HepG2 (cell line): ENCODE measurements around the gene SERPINE2. TPM values are rescaled to one million over a fixed set of nuclear protein-coding genes. Genes with fewer than 3 reads are reported as not detected.

Experiments used
- ADNP ChIP-seq: sonication (generic); formaldehyde crosslinking; IDR thresholded peaks from 2 replicates; pipeline ENCODE4 v1.4.0; 2020; ENCODE audit warnings: missing genetic modification reagents
- CCDC6 ChIP-seq: sonication (generic); formaldehyde crosslinking; IDR thresholded peaks from 2 replicates; pipeline ENCODE4 v1.8.1; 2022; ENCODE audit warnings: mild to moderate bottlenecking, missing genetic modification reagents, moderate library complexity
- KDM2A ChIP-seq: sonication (generic); formaldehyde crosslinking; IDR thresholded peaks from 2 replicates; pipeline ENCODE4 v1.4.0; 2020; ENCODE audit warnings: low read depth, missing genetic modification reagents, borderline replicate concordance
- SAP130 ChIP-seq: IDR thresholded peaks from 2 replicates; pipeline ENCODE4 v1.6.1; 2016; ENCODE audit warnings: low read depth
- SIN3A ChIP-seq: IDR thresholded peaks from 2 replicates; pipeline ENCODE4 v1.6.1; 2011; ENCODE audit warnings: low read depth, mild to moderate bottlenecking, control low read depth, low read length, borderline replicate concordance
- SOX5 ChIP-seq: IDR thresholded peaks from 2 replicates; pipeline ENCODE4 v1.6.1; 2016; ENCODE audit warnings: borderline replicate concordance
- TEAD3 ChIP-seq: optimal IDR thresholded peaks from 2 replicates; pipeline ENCODE3; 2016; ENCODE audit warnings: borderline replicate concordance
- ZEB1 ChIP-seq: IDR thresholded peaks from 2 replicates; pipeline ENCODE4 v1.6.1; 2012; ENCODE audit warnings: mild to moderate bottlenecking, low read depth, inconsistent platforms; ENCODE audit not compliant: insufficient replicate concordance
- ZFP36 ChIP-seq: fragments of 150-350 bp; IDR thresholded peaks from 2 replicates; pipeline ENCODE4 v1.6.1; 2018; ENCODE audit warnings: borderline replicate concordance, low read length, low read depth; ENCODE audit not compliant: partially characterized antibody
- ZNF207 ChIP-seq: fragments of 450-650 bp; IDR thresholded peaks from 2 replicates; pipeline ENCODE4 v1.6.1; 2016; ENCODE audit warnings: antibody characterized with exemption, borderline replicate concordance
- ZNF326 ChIP-seq: sonication (generic); formaldehyde crosslinking; IDR thresholded peaks from 2 replicates; pipeline ENCODE4 v1.4.0; 2020; ENCODE audit warnings: missing genetic modification reagents, borderline replicate concordance
- ZNF431 ChIP-seq: sonication (generic); formaldehyde crosslinking; IDR thresholded peaks from 2 replicates; pipeline ENCODE4 v1.9.0; 2022; ENCODE audit warnings: missing genetic modification reagents, low read depth, mild to moderate bottlenecking, borderline replicate concordance
- ZNF501 ChIP-seq: sonication (generic); formaldehyde crosslinking; IDR thresholded peaks from 2 replicates; pipeline ENCODE4 v1.5.1; 2020; ENCODE audit warnings: mild to moderate bottlenecking, moderate library complexity, missing genetic modification reagents
- polyA plus RNA-seq, 8 experiments: library from polyadenylated mRNA; depleted of rRNA in 3 of 8; stranded (reverse) in 7 of 8; unstranded in 1 of 8; fragments of >200 nt; fragmentation: Illumina TruSeq in 4 of 8; extraction: Trizol in 4 of 8; gene quantifications; 2 replicates each; pipeline versions ENCODE4 v1.2.1 to v1.2.3, GENCODE V29; 2011 to 2016; ENCODE audit warnings: low read depth in 4 of 8, missing spikeins in 1 of 8, mixed read lengths in 1 of 8; ENCODE audit not compliant: insufficient read depth in 1 of 8
- total RNA-seq, 5 experiments: library from RNA; depleted of rRNA; stranded (reverse); fragments of >200 nt; fragmentation: Illumina TruSeq; extraction: Trizol; gene quantifications; 2 replicates each; pipeline ENCODE4 v1.2.3, GENCODE V29; 2016; ENCODE audit warnings: low read depth in 1 of 5
- TF ChIP-seq, protein P1 (sequence below): sonication (generic); formaldehyde crosslinking; IDR thresholded peaks from 2 replicates; pipeline ENCODE4 v1.5.1; 2020; ENCODE audit warnings: missing genetic modification reagents, mild to moderate bottlenecking, borderline replicate concordance
- TF ChIP-seq, protein P2 (sequence below): sonication (generic); formaldehyde crosslinking; IDR thresholded peaks from 2 replicates; pipeline ENCODE4 v1.8.1; 2023; ENCODE audit warnings: missing genetic modification reagents, mild to moderate bottlenecking, borderline replicate concordance
- TF ChIP-seq, protein P3 (sequence below): sonication (generic); formaldehyde crosslinking; IDR thresholded peaks from 2 replicates; pipeline ENCODE4 v1.4.0; 2020; ENCODE audit warnings: missing genetic modification reagents, borderline replicate concordance
- TF ChIP-seq, protein P4 (sequence below): sonication (generic); formaldehyde crosslinking; IDR thresholded peaks from 2 replicates; pipeline ENCODE4 v1.5.0; 2020; ENCODE audit warnings: missing genetic modification reagents, mild to moderate bottlenecking, borderline replicate concordance
- TF ChIP-seq, protein P5 (sequence below), 2 experiments: sonication (generic) in 1 of 2; formaldehyde crosslinking in 1 of 2; IDR thresholded peaks; 2 replicates each; pipeline versions ENCODE4 v1.4.0 to v1.6.1; 2018 to 2020; ENCODE audit warnings: missing genetic modification reagents in 2 of 2, borderline replicate concordance in 1 of 2, low read depth in 1 of 2, mild to moderate bottlenecking in 1 of 2, missing biosample characterization in 1 of 2

Gene SERPINE2
- total and polyA plus RNA-seq, 2 of the 13 experiments (the other 11 are each of a cell fraction or from before 2014, with no cell fraction given): 7.9 to 18.1 TPM

DNA sequence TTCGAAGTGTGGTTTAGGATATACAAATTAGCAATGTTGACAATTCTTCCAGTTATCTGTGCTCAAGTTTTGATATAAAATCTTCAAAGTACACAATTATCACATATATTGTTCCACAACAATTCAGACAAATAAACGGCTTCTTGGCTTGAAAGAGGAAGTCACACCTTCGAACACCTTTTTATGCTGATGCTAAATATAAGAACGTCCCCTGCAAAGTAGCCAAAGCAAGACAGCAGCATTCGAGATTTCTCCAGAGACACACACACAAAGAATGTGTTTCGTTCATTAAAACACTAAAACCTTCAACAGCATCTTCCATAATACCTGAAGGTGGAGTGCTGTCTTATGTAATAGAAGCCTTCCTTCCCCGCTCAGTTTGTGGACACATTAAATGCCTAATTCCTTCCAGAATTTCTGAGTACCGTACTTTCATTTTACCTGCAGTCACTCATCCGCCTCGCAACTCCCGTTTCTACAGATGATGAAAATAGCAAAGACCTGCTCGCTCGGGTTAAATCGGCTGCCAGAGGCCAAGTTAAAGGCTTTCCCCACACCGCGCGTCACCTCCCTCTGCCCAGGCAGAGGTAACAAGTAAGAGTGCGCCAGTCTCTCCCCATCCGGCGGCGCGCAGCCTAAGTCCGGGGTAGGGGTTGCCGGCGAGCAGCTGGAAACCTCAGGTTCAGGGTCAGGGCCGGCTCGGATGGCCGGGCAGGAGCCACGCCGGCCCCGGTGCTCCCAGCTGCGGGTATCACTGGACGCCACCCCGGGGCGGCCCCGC is 847 bp downstream of the SERPINE2 start (continued):
- TF ChIP-seq, protein P1, sequence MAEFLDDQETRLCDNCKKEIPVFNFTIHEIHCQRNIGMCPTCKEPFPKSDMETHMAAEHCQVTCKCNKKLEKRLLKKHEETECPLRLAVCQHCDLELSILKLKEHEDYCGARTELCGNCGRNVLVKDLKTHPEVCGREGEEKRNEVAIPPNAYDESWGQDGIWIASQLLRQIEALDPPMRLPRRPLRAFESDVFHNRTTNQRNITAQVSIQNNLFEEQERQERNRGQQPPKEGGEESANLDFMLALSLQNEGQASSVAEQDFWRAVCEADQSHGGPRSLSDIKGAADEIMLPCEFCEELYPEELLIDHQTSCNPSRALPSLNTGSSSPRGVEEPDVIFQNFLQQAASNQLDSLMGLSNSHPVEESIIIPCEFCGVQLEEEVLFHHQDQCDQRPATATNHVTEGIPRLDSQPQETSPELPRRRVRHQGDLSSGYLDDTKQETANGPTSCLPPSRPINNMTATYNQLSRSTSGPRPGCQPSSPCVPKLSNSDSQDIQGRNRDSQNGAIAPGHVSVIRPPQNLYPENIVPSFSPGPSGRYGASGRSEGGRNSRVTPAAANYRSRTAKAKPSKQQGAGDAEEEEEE (CRISPR knock-in tag): no peak
- TF ChIP-seq, protein P2, sequence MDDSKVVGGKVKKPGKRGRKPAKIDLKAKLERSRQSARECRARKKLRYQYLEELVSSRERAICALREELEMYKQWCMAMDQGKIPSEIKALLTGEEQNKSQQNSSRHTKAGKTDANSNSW (CRISPR knock-in tag): 0 out of 2 replicates have a peak, but pooled peaks have one; percentile 19
- TF ChIP-seq, protein P3, sequence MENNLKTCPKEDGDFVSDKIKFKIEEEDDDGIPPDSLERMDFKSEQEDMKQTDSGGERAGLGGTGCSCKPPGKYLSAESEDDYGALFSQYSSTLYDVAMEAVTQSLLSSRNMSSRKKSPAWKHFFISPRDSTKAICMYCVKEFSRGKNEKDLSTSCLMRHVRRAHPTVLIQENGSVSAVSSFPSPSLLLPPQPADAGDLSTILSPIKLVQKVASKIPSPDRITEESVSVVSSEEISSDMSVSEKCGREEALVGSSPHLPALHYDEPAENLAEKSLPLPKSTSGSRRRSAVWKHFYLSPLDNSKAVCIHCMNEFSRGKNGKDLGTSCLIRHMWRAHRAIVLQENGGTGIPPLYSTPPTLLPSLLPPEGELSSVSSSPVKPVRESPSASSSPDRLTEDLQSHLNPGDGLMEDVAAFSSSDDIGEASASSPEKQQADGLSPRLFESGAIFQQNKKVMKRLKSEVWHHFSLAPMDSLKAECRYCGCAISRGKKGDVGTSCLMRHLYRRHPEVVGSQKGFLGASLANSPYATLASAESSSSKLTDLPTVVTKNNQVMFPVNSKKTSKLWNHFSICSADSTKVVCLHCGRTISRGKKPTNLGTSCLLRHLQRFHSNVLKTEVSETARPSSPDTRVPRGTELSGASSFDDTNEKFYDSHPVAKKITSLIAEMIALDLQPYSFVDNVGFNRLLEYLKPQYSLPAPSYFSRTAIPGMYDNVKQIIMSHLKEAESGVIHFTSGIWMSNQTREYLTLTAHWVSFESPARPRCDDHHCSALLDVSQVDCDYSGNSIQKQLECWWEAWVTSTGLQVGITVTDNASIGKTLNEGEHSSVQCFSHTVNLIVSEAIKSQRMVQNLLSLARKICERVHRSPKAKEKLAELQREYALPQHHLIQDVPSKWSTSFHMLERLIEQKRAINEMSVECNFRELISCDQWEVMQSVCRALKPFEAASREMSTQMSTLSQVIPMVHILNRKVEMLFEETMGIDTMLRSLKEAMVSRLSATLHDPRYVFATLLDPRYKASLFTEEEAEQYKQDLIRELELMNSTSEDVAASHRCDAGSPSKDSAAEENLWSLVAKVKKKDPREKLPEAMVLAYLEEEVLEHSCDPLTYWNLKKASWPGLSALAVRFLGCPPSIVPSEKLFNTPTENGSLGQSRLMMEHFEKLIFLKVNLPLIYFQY (CRISPR knock-in tag): no peak
- TF ChIP-seq ZNF431 (CRISPR knock-in tag): no peak
- no peak for TF ChIP-seq ZNF326 (CRISPR knock-in tag)
- no peak for TF ChIP-seq TEAD3 (CRISPR knock-in tag)
- no peak; the same call in 1 of the 2 replicates for TF ChIP-seq CCDC6
- no peak for TF ChIP-seq ZEB1
- TF ChIP-seq KDM2A (CRISPR knock-in tag): peak; percentile 73
- no peak for TF ChIP-seq ZNF207
- TF ChIP-seq, protein P4, sequence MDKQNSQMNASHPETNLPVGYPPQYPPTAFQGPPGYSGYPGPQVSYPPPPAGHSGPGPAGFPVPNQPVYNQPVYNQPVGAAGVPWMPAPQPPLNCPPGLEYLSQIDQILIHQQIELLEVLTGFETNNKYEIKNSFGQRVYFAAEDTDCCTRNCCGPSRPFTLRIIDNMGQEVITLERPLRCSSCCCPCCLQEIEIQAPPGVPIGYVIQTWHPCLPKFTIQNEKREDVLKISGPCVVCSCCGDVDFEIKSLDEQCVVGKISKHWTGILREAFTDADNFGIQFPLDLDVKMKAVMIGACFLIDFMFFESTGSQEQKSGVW: no peak
- TF ChIP-seq ZFP36: no peak
- no peak for TF ChIP-seq SOX5 (CRISPR knock-in tag)
- TF ChIP-seq, protein P5, sequence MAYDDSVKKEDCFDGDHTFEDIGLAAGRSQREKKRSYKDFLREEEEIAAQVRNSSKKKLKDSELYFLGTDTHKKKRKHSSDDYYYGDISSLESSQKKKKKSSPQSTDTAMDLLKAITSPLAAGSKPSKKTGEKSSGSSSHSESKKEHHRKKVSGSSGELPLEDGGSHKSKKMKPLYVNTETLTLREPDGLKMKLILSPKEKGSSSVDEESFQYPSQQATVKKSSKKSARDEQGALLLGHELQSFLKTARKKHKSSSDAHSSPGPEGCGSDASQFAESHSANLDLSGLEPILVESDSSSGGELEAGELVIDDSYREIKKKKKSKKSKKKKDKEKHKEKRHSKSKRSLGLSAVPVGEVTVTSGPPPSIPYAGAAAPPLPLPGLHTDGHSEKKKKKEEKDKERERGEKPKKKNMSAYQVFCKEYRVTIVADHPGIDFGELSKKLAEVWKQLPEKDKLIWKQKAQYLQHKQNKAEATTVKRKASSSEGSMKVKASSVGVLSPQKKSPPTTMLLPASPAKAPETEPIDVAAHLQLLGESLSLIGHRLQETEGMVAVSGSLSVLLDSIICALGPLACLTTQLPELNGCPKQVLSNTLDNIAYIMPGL (CRISPR knock-in tag; IDR thresholded peaks at IDR 0.05; ENCODE audit: borderline replicate concordance in 1 of 2, low read depth in 1 of 2): 0 out of 4 replicates have a peak, but pooled peaks of 1 of the 2 experiments have one; percentile 44
- TF ChIP-seq ZNF501: peak; percentile 52; the same call in 1 of the 2 replicates
- peak; percentile 38; the same call in 1 of the 2 replicates for TF ChIP-seq SIN3A
- TF ChIP-seq SAP130 (CRISPR knock-in tag): peak; percentile 24; the same call in 1 of the 2 replicates
- TF ChIP-seq ADNP (CRISPR knock-in tag): 0 out of 2 replicates have a peak, but pooled peaks have one; percentile 34
